Measurements from ENCODE around the gene SLC1A7.

SLC1A7 gene

GRCh38 chr1:53083636-53084588, 58.5 kb downstream of the SLC1A7 start:
- no peak overlapping the region for H3K4me3 ChIP-seq (replicated peaks in 1 of 2; ENCODE audit: low read depth in 2 of 2, low read length in 2 of 2)
- no peak for DNase-seq (ENCODE audit: low read depth in 2 of 2)
- no peak for TF ChIP-seq CTCF (IDR thresholded peaks at IDR 0.05; ENCODE audit: low read depth, low read length)

GRCh38 chr1:53082826-53083455, 59.5 kb downstream of the SLC1A7 start:
- TF ChIP-seq CTCF (IDR thresholded peaks at IDR 0.05; ENCODE audit: low read depth, low read length), result no peak
- DNase-seq (ENCODE audit: low read depth in 2 of 2), result no peak

GRCh38 chr1:53081384-53082066, 60.9 kb downstream of the SLC1A7 start:
- no peak for DNase-seq (ENCODE audit: low read depth in 2 of 2)
- TF ChIP-seq CTCF (IDR thresholded peaks at IDR 0.05; ENCODE audit: low read depth, low read length), result no peak
- no peak overlapping the region for H3K4me3 ChIP-seq (replicated peaks in 1 of 2; ENCODE audit: low read depth in 2 of 2, low read length in 2 of 2)

More at GRCh38 chr1:53082826-53083455, 59.5 kb downstream of the SLC1A7 start:
- no peak overlapping the region for H3K4me3 ChIP-seq (replicated peaks in 1 of 2; ENCODE audit: low read depth in 2 of 2, low read length in 2 of 2)

- H3K4me3 ChIP-seq (replicated peaks in 1 of 2; ENCODE audit: low read depth in 2 of 2, low read length in 2 of 2), result no peak overlapping the region
- TF ChIP-seq CTCF (IDR thresholded peaks at IDR 0.05; ENCODE audit: low read depth, low read length), result no peak
These were observed 61.7 kb downstream of the SLC1A7 start for GRCh38 chr1:53080769-53081168.

GRCh38 chr1:53080041-53080440, 62.4 kb downstream of the SLC1A7 start:
- DNase-seq (ENCODE audit: low read depth in 2 of 2), result no peak
- no peak for TF ChIP-seq CTCF (IDR thresholded peaks at IDR 0.05; ENCODE audit: low read depth, low read length)
- H3K4me3 ChIP-seq (replicated peaks in 1 of 2; ENCODE audit: low read depth in 2 of 2, low read length in 2 of 2), result no peak overlapping the region

More at GRCh38 chr1:53080769-53081168, 61.7 kb downstream of the SLC1A7 start:
- DNase-seq (ENCODE audit: low read depth in 2 of 2), result no peak

- H3K4me3 ChIP-seq (replicated peaks in 1 of 2; ENCODE audit: low read depth in 2 of 2, low read length in 2 of 2), result no peak overlapping the region
- no peak for TF ChIP-seq CTCF (IDR thresholded peaks at IDR 0.05; ENCODE audit: low read depth, low read length)
- no peak for DNase-seq (ENCODE audit: low read depth in 2 of 2)
These were observed 63.2 kb downstream of the SLC1A7 start for GRCh38 chr1:53079251-53079650.
